Panc1 (cell line): ENCODE results near the gene RPUSD4. TPM values are rescaled to one million over a fixed set of nuclear protein-coding genes. Genes with fewer than 3 reads are reported as not detected.

Experiments used
- ATAC-seq: fragments of 200-7000 bp; cut with Tn5 transposase; 2 replicates; pipeline ENCODE4 v1.9.1; 2020; ENCODE audit warnings: mild to moderate bottlenecking, moderate library complexity
- BruUV-seq: library from RNA; stranded (reverse); fragments of 400-500 nt; replicated peaks from 2 replicates; lab custom pipeline; 2021; lab: Mats Ljungman, UMichigan
- CTCF ChIA-PET: fragments of 300-600 bp; sonication (Branson Sonifier 250); formaldehyde crosslinking; loops from one replicate; lab custom pipeline; 2022; ENCODE audit warnings: antibody characterized with exemption; lab: Charles Lee
- POLR2A ChIA-PET: fragments of 300-600 bp; sonication (Branson Sonifier 250); formaldehyde crosslinking; loops from one replicate; lab custom pipeline; 2022; ENCODE audit warnings: antibody characterized with exemption; lab: Charles Lee
- DNase-seq: peaks from one replicate; pipeline ENCODE4 v3.0.0-alpha.2; 2010; ENCODE audit warnings: low read depth, low spot score
- H3K27ac ChIP-seq: 2 replicates; pipeline ENCODE4 v1.5.1; 2011; ENCODE audit warnings: mild to moderate bottlenecking, low read length, inconsistent platforms
- H3K27me3 ChIP-seq: fragments of 200-500 bp; sonication (Bioruptor generic); 2 replicates; pipeline ENCODE4 v1.6.0; 2014; ENCODE audit warnings: low read length, inconsistent platforms; ENCODE audit not compliant: control insufficient read depth, insufficient read depth
- H3K36me3 ChIP-seq: fragments of 200-500 bp; sonication (Bioruptor generic); 2 replicates; pipeline ENCODE4 v1.5.1; 2014; ENCODE audit warnings: inconsistent platforms, mild to moderate bottlenecking, low read length, moderate library complexity; ENCODE audit not compliant: control insufficient read depth, insufficient read depth
- H3K4me1 ChIP-seq: 2 replicates; pipeline ENCODE4 v1.5.1; 2011; ENCODE audit warnings: inconsistent platforms, mild to moderate bottlenecking, low read length, moderate library complexity; ENCODE audit not compliant: control insufficient read depth, insufficient read depth
- H3K4me3 ChIP-seq, 2 experiments: 2 replicates each; pipeline ENCODE4 v1.5.1; 2011 to 2012; ENCODE audit warnings: low read depth in 2 of 2, low read length in 2 of 2, mild to moderate bottlenecking in 2 of 2, inconsistent platforms in 1 of 2, moderate library complexity in 1 of 2
- H3K9me3 ChIP-seq: fragments of 200-500 bp; sonication (Bioruptor generic); 2 replicates; pipeline ENCODE4 v1.5.1; 2014; ENCODE audit warnings: low read depth, mild to moderate bottlenecking, inconsistent platforms, low read length, moderate library complexity; ENCODE audit not compliant: control insufficient read depth, insufficient read depth
- POLR2AphosphoS5 ChIP-seq: IDR thresholded peaks from 2 replicates; pipeline ENCODE4 v1.6.1; 2012; ENCODE audit warnings: mild to moderate bottlenecking, low read depth, low read length, moderate library complexity
- SIN3A ChIP-seq: IDR thresholded peaks from 2 replicates; pipeline ENCODE4 v1.6.1; 2012; ENCODE audit warnings: low read depth, mild to moderate bottlenecking, low read length, moderate library complexity, borderline replicate concordance; ENCODE audit not compliant: insufficient read depth
- TCF7L2 ChIP-seq: IDR thresholded peaks from 2 replicates; pipeline ENCODE4 v1.6.1; 2011; ENCODE audit warnings: mild to moderate bottlenecking, low read depth, low read length, inconsistent platforms
- in situ Hi-C: cut with HindIII; loops from 2 replicates; pipeline ENCODE4 v1.10.0; 2016; ENCODE audit warnings: low sequenced_read_pairs, low pct_unique_long_range_greater_than_20kb
- intact Hi-C: fragments of 100-400 bp; cut with micrococcal nuclease; formaldehyde crosslinking; loops from one replicate; pipeline ENCODE4 v1.10.0; 2022; ENCODE audit not compliant: unreplicated experiment
- total RNA-seq: library from RNA; stranded (reverse); gene quantifications from one replicate; pipeline ENCODE4 v1.2.1, GENCODE V29; 2021; ENCODE audit not compliant: unreplicated experiment
- TF ChIP-seq, protein P1 (sequence below): fragments of 450-650 bp; IDR thresholded peaks from 2 replicates; pipeline ENCODE4 v1.5.1; 2017; ENCODE audit warnings: mild to moderate bottlenecking
- TF ChIP-seq, protein P2 (sequence below), 2 experiments: IDR thresholded peaks; 2 replicates each; pipeline ENCODE4 v1.6.1; 2011 to 2012; ENCODE audit warnings: low read depth in 2 of 2, control low read depth in 1 of 2, low read length in 1 of 2, mild to moderate bottlenecking in 1 of 2, moderate library complexity in 1 of 2; ENCODE audit not compliant: insufficient read depth in 1 of 2

The RPUSD4 gene
- total RNA-seq, 1 experiment from 2014 or later = 52.3 TPM

DNA sequence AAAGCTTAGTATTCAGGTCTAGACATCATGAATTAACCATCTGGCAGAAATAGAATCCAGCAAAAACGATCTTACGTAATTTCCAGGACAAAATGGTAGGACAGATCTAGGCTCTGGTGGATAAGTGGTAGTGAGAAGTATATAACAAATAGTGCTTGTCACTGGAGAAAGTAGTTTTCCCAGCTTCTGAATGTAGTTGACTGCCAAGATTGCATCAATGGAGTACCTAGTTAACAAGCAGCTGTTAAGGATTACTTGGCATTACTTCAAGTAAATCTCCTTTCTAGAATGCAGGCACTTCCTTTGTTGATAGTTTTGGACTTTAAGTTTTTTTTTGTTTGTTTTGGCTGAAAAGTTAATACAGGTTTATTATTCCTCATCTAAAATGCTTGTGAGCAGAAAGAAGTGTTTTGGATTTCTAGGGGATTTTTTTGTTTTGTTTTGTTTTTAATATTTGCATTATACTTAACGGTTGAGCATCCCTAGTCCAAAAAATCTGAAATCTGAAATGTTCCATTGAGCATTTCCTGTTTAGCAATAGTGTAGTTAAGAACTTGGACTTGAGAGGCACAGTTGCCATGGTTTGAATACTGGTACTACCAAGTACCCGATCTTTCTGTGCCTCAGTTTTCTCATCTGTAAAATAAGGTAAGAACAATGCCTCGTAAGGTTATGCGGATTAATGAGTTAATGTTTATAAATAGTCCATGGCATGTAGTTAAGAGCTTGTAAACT is 20.4 kb upstream of the RPUSD4 start:
- H3K9me3 ChIP-seq = no peaks in the 10 kb centered on the region
- no peaks in the 10 kb centered on the region for H3K27me3 ChIP-seq
- peaks cover 9% of the 10 kb centered on the region; the same call in 1 of the 2 replicates for H3K4me1 ChIP-seq
- in situ Hi-C loops (no loop called here), intact Hi-C loops (no loop called here)
- TF ChIP-seq TCF7L2 = no peak
- TF ChIP-seq SIN3A = no peak
- no peak for TF ChIP-seq POLR2AphosphoS5
- TF ChIP-seq, protein P1, sequence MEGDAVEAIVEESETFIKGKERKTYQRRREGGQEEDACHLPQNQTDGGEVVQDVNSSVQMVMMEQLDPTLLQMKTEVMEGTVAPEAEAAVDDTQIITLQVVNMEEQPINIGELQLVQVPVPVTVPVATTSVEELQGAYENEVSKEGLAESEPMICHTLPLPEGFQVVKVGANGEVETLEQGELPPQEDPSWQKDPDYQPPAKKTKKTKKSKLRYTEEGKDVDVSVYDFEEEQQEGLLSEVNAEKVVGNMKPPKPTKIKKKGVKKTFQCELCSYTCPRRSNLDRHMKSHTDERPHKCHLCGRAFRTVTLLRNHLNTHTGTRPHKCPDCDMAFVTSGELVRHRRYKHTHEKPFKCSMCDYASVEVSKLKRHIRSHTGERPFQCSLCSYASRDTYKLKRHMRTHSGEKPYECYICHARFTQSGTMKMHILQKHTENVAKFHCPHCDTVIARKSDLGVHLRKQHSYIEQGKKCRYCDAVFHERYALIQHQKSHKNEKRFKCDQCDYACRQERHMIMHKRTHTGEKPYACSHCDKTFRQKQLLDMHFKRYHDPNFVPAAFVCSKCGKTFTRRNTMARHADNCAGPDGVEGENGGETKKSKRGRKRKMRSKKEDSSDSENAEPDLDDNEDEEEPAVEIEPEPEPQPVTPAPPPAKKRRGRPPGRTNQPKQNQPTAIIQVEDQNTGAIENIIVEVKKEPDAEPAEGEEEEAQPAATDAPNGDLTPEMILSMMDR = no peak
- TF ChIP-seq, protein P2, sequence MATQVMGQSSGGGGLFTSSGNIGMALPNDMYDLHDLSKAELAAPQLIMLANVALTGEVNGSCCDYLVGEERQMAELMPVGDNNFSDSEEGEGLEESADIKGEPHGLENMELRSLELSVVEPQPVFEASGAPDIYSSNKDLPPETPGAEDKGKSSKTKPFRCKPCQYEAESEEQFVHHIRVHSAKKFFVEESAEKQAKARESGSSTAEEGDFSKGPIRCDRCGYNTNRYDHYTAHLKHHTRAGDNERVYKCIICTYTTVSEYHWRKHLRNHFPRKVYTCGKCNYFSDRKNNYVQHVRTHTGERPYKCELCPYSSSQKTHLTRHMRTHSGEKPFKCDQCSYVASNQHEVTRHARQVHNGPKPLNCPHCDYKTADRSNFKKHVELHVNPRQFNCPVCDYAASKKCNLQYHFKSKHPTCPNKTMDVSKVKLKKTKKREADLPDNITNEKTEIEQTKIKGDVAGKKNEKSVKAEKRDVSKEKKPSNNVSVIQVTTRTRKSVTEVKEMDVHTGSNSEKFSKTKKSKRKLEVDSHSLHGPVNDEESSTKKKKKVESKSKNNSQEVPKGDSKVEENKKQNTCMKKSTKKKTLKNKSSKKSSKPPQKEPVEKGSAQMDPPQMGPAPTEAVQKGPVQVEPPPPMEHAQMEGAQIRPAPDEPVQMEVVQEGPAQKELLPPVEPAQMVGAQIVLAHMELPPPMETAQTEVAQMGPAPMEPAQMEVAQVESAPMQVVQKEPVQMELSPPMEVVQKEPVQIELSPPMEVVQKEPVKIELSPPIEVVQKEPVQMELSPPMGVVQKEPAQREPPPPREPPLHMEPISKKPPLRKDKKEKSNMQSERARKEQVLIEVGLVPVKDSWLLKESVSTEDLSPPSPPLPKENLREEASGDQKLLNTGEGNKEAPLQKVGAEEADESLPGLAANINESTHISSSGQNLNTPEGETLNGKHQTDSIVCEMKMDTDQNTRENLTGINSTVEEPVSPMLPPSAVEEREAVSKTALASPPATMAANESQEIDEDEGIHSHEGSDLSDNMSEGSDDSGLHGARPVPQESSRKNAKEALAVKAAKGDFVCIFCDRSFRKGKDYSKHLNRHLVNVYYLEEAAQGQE (IDR thresholded peaks at IDR 0.05; ENCODE audit: insufficient read depth in 1 of 2, low read depth in 2 of 2, low read length in 1 of 2) = no peak
- CTCF ChIA-PET = no interaction called here
- POLR2A ChIA-PET = no interaction called here
- H3K36me3 ChIP-seq = peaks cover 3% of the 10 kb centered on the region; the same call in 1 of the 2 replicates
- no peak overlapping the region; the same call in 1 of the 2 replicates for H3K27ac ChIP-seq
- DNase-seq = no peak
- no peak for ATAC-seq
- H3K4me3 ChIP-seq = no peak overlapping the region
- BruUV-seq = TSS peak; percentile 25

DNA sequence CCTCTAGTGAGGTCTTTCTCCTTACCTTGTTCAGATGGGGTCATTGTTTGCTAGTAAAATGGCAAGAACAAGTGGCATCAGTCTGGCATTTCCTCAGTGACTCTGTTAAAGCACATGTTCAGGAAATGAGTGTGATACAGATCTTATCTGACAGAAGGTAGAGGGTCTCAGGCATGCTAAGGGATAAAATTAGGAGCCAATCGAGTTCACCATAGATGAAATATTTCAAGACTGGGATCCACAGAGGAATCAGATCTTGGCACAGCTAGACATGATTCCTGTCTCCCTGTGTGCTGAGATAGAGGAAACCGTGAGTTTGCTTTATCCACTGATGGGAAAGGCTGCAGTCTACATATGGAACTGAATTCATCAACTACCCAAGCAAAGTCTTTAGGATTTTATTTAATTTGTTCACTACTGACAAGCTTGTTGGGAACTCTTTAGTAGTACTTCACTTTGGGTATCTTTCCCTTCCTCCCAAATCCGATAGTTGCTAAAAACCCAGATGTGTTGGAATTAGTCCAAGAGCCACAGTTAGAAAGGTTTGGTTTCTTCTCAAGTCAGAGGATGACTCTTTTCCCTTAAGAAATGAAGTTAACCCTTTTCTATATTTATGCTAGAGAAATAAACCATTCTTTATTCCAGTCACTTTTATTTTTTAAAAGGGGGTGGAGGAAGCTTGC is 18.5 kb upstream of the RPUSD4 start:
- CTCF ChIA-PET = no interaction called here
- intact Hi-C loops = no loop called here
- in situ Hi-C loops = no loop called here
- no peak for TF ChIP-seq SIN3A
- TF ChIP-seq, protein P2 (IDR thresholded peaks at IDR 0.05; ENCODE audit: insufficient read depth in 1 of 2, low read depth in 2 of 2, low read length in 1 of 2) = no peak
- no peak for TF ChIP-seq TCF7L2
- TF ChIP-seq POLR2AphosphoS5 = no peak
- TF ChIP-seq, protein P1 = no peak
- DNase-seq (no peak), ATAC-seq (no peak)
- H3K27ac ChIP-seq = no peak overlapping the region
- H3K9me3 ChIP-seq = no peaks in the 10 kb centered on the region
- no peak overlapping the region for H3K4me3 ChIP-seq
- H3K4me1 ChIP-seq = peaks cover 9% of the 10 kb centered on the region; the same call in 1 of the 2 replicates
- H3K36me3 ChIP-seq = peaks cover 3% of the 10 kb centered on the region; the same call in 1 of the 2 replicates
- H3K27me3 ChIP-seq = no peaks in the 10 kb centered on the region
- BruUV-seq = no TSS peak
- POLR2A ChIA-PET = no interaction called here
